ENCODE data around the gene RASGEF1C.

Gene RASGEF1C

GRCh38 chr5:180209137-180209581 lies at the start of gene RASGEF1C:
Gene RASGEF1C (minus strand): TSS chr5:180209211. CDS start chr5:180138052, 71,159 bp downstream.
- no peak for DNase-seq (ENCODE audit: low read depth)

- DNase-seq (ENCODE audit: low read depth): no peak
Observed at GRCh38 chr5:180253036-180253824, 44.2 kb upstream of the RASGEF1C start.

- DNase-seq (ENCODE audit: low read depth): no peak
Observed at GRCh38 chr5:180251887-180252286, 42.9 kb upstream of the RASGEF1C start.

DNA sequence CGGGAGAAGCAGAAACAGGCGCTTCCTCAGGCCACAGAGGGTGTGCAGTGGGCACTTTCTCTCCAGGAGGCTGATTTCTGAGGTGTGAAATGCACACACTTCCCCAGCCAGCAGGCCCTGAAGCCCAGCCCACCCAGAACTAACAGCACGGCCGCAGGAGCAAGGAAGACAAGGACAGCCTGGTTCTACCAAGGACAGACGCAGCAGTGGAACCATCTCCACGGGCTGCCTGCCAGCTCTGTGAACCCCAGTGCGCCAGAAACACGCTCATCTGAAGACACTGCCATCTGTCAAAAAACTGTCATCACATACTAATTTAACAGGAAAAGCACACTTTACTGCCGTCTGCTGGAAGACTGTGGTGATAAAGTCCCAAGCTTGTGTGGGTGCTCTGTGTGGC lies 42.1 kb upstream of the RASGEF1C start:
- no peak for DNase-seq (ENCODE audit: low read depth)

DNA sequence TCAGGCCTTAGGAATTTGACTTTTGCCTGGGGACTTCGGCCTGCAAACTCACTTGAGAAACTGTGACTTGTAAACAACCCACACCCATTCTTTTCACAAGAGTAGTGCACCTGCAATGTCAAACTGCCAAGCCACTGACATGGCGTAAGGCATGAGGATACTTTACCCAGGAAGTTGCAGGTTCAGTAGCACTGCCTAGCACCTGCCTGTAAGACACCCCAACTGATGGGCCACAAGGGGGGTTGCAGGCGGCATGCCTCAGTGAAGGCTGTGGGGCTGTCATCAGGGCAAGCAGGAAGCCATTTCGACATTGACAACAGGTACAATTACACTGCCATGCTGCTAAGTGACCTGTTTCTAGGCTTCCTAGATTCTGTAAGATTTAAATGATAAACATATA lies 41.3 kb upstream of the RASGEF1C start:
- DNase-seq (ENCODE audit: low read depth): no peak

DNA sequence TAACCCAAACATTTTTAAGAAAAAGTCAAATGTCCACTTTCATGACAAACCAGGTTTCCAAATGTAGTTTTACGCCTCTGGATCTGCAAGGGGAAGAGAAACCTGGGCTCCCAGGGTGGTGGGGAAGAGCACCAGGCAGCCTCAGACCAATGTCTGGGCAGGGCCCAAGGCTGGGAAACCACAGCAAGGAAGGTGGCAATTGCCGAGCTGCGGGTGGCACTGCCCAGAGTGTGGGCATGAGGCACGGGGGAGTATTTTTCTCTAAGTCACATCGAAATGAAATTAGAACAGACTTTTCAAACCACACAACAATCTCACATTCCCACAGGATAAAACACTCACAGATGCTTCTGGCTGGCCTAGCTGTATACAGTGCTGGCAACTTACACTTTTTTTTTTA lies 32.6 kb upstream of the RASGEF1C start:
- DNase-seq (ENCODE audit: low read depth): no peak

DNA sequence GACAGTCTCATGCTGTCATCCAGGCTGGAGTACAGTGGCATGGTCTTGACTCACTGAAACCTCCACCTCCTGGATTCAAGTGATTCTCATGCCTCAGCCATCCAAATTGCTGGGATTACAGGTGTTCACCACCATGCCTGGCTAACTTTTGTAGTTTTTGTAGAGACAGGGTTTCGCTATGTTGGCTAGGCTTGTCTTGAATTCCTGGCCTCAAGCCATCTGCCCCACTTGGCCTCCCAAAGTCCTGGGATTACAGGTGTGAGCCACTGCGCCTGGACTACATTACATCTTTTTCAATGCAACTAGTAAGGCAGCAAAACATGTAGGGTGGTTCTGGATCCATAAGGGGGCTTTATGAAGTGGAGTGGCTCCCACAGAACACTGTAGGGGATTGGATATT lies 29.6 kb upstream of the RASGEF1C start:
- no peak for DNase-seq (ENCODE audit: low read depth)

DNA sequence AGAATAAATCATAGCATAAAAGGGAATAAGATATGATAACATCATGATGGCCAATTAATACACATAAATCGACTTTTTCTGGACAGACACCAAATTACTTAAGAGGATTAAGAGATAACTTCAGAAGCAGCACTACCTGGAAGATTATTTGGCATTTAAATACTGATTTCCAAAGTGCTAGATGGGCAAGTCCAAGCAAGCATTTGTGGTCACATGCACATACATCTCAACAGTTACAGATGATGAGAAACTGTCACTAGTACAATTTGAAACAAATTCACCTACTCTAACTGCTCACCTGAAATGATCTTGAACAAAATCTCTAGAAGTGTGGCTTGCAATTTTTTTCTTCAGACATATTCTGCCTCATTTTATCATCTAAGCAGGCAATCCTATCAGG lies 26.8 kb upstream of the RASGEF1C start:
- DNase-seq (ENCODE audit: low read depth): no peak

- DNase-seq (ENCODE audit: low read depth): no peak
Observed at GRCh38 chr5:180235077-180235476, 26.1 kb upstream of the RASGEF1C start.

DNA sequence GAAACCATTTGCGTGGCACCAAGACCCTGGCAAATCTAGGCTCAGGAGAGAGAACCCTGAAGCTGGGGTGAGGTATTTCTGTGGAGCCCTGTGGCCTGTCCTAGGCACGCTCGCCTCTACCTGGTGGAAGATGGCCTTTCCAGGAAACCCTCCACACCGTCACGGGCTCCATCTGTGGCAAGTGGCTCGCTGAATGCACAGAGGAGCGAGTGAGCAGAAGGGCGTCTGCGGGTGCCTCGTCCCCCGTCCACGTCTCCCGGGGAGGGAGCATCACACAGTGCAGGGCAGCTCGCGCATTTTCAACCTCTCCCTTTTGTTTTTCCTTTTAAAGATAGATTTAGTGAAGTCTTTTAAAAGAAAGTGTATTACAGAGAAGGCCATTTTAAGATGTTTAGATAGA lies 25.3 kb upstream of the RASGEF1C start:
- no peak for DNase-seq (ENCODE audit: low read depth)

DNA sequence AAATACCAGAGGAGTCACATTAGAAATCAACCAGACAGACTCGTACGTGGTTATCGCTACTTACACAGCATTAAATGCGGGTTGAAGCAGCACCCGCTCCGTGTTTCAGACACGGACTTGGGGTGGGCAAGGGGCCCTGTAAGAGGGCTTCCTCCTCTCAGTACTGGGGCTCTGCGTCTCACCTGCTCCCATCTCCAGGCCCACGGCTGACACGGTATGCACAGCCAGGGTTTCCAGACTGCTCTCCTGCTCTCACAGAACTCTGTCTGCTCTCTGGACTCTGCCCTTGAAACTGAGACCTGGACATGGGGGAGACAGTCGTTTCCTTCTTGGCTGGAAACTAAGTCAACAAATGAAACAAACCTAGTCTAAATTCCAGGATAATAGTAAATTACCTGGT lies 24.7 kb upstream of the RASGEF1C start:
- no peak for DNase-seq (ENCODE audit: low read depth)

GRCh38 chr5:180230017-180230416 lies 21.0 kb upstream of the RASGEF1C start:
- DNase-seq (ENCODE audit: low read depth): no peak

DNA sequence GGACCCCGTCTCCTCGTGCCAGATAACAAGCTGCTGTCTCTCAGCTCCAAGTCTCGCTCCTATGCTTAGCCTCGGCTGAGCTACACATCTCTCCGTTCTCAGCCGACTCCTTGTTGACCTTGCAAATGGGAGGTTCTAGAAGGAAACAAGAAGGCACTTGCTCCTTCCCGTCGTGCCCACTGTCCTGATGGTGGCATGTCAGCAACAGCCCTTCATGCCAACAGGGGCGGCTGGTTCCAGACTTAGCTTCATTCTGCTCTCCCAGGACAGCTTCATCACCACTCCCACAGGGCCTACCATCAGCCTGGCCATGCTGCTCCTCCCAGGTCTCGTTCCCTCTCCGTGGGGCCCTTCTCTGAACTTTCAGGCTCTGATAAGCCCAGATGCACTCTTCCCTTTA lies 13.0 kb upstream of the RASGEF1C start:
- no peak for DNase-seq (ENCODE audit: low read depth)

- DNase-seq (ENCODE audit: low read depth): no peak
Observed at GRCh38 chr5:180217797-180218196, 8.8 kb upstream of the RASGEF1C start.

GRCh38 chr5:180216646-180217171 lies 7.7 kb upstream of the RASGEF1C start:
- DNase-seq (ENCODE audit: low read depth): no peak

DNA sequence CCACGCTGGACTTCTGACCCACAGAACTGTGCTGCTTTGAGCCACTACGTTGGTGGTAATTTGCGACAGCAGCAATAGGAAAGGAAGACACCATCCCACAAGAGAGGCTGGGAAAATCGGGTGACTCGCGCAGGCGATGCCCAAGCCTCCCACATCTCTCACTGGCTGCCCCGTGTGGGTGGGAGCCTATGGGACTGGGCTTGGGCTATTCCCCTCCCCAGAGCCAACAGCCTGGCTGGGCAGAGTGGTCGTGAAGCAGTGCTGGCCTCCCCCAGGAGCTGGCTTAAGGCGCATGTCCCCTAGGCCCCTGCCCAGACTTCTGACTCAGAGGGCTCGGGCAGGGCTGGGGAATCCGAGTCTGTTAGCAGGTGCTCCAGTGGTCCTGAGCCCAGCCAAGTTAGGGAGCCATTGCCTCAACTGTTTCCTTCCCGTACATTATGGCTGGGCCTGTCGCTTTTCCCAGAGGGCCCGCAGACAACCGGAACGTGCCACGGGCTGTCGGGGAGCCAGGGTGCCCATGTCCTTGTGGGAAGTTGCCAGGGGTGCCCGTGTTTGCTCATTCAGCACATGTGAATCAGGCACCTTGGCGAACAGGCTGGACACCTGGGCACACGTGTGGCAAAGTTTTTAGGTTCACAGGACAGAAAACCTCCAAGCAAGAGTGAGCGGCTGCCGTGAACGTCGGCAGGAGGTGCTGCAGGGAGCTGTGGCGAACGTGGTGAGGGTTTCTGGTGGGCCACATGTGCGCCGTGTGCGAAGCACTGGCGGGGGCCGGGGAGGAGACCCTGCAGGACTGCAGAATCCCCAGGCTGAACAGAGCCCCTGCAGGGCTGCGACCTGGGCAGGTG lies 7.0 kb upstream of the RASGEF1C start:
- DNase-seq (ENCODE audit: low read depth): no peak

DNA sequence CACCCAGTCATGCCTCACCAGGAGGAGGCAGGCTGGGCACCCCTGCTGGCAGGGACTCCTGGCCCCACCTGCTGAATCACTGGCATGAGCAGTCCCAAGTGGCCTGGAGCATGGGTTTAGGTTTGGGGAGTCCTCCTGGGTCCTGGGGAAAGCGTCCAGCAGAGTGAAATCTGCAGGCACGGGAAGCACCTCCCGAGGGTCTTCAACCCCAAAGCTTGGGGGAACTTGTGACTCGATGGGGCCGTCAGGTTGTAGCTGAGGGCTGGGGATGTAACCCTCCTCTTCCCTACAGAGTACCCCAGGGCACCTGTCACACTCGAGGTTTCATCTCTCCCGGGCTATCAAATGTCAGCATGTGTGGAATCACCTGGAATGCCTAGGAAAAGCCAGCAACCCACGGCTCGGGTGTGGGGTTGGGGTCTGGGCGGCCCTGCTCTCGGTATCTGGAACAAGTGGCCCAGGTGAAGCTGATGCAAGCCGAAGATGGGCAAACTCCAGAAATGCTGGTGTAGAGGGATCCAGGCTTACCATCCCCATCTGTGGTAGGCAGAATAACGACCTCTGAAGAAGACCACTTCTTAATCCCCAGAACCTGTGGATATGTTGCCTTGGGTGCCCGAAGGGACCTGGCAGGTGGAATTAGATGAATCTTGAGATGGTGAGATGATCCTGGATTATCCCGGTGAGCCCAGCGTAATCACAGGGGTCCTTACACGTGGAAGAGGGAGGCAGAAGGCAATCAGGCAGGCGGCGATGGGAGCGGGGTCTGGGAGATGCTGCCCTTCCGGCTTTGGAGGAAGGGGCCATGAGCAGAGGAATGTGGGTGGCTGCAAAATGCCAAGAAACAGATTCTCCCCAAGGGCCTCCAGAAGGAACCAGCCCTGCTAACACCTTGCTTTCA lies 6.1 kb upstream of the RASGEF1C start:
- no peak for DNase-seq (ENCODE audit: low read depth)

GRCh38 chr5:180213657-180214207 lies 4.7 kb upstream of the RASGEF1C start:
- DNase-seq (ENCODE audit: low read depth): no peak

GRCh38 chr5:180213256-180213600 lies 4.2 kb upstream of the RASGEF1C start:
- no peak for DNase-seq (ENCODE audit: low read depth)

GRCh38 chr5:180212363-180213255 lies 3.6 kb upstream of the RASGEF1C start:
- DNase-seq (ENCODE audit: low read depth): no peak

DNA sequence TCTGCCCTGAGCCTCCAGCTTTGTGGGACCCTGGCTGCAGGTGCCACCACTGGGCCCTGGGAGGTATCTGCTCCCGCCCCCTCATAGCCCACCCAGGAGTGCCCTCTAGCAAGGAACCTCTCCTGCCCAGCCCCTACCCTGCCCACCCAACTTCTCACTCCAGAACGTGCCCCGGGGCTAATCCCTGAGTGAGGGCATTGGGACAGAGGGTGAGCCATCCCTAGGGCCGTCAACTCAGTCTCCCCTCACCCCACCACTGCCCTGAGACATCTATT lies 2.7 kb upstream of the RASGEF1C start:
- no peak for DNase-seq (ENCODE audit: low read depth)

All from GM04503 (cell line).